Measurements from ENCODE around the gene EDRF1.

DNA sequence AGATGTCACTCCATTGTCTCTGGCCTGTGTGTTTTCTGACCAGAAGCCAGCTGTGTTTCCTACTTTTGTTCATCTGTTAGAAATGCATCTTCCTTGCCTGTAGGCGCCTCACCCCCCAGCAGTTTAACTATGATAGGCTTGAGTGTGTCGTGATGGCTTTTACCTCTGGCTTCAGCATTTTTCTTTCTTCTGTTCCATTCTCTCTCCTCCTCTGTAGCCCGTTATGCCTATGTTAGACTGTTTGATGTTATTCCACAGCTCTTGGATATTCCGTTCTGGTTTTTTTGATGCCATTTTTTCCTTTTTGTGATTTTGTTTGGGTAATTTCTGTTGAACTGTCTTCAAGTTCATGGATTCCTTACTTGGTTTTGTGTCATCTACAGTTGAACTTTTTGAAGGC, 38.2 kb downstream of the EDRF1 start:
- no peak for TF ChIP-seq SRF (IDR thresholded peaks at IDR 0.05; ENCODE audit: low read depth, low read length)
- TF ChIP-seq FOSL1 (CRISPR knock-in tag; IDR thresholded peaks at IDR 0.05; ENCODE audit: borderline replicate concordance) = no peak
- no peak for TF ChIP-seq POGZ (CRISPR knock-in tag; IDR thresholded peaks at IDR 0.05)
- TF ChIP-seq NR2C2 (CRISPR knock-in tag; IDR thresholded peaks at IDR 0.05; ENCODE audit: borderline replicate concordance) = no peak
- no peak for TF ChIP-seq STAT5B (CRISPR knock-in tag; IDR thresholded peaks at IDR 0.05)
- no peak for TF ChIP-seq ZNF354B (CRISPR knock-in tag; IDR thresholded peaks at IDR 0.05)
- TF ChIP-seq, protein P1, sequence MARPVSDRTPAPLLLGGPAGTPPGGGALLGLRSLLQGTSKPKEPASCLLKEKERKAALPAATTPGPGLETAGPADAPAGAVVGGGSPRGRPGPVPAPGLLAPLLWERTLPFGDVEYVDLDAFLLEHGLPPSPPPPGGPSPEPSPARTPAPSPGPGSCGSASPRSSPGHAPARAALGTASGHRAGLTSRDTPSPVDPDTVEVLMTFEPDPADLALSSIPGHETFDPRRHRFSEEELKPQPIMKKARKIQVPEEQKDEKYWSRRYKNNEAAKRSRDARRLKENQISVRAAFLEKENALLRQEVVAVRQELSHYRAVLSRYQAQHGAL (CRISPR knock-in tag; IDR thresholded peaks at IDR 0.05; ENCODE audit: not compliant biosample characterization) = no peak
- TF ChIP-seq, protein P2, sequence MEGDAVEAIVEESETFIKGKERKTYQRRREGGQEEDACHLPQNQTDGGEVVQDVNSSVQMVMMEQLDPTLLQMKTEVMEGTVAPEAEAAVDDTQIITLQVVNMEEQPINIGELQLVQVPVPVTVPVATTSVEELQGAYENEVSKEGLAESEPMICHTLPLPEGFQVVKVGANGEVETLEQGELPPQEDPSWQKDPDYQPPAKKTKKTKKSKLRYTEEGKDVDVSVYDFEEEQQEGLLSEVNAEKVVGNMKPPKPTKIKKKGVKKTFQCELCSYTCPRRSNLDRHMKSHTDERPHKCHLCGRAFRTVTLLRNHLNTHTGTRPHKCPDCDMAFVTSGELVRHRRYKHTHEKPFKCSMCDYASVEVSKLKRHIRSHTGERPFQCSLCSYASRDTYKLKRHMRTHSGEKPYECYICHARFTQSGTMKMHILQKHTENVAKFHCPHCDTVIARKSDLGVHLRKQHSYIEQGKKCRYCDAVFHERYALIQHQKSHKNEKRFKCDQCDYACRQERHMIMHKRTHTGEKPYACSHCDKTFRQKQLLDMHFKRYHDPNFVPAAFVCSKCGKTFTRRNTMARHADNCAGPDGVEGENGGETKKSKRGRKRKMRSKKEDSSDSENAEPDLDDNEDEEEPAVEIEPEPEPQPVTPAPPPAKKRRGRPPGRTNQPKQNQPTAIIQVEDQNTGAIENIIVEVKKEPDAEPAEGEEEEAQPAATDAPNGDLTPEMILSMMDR (CRISPR knock-in tag; IDR thresholded peaks at IDR 0.05) = no peak
- TF ChIP-seq CHD2 (IDR thresholded peaks at IDR 0.05; ENCODE audit: low read depth, low read length) = no peak
- TF ChIP-seq, protein P3, sequence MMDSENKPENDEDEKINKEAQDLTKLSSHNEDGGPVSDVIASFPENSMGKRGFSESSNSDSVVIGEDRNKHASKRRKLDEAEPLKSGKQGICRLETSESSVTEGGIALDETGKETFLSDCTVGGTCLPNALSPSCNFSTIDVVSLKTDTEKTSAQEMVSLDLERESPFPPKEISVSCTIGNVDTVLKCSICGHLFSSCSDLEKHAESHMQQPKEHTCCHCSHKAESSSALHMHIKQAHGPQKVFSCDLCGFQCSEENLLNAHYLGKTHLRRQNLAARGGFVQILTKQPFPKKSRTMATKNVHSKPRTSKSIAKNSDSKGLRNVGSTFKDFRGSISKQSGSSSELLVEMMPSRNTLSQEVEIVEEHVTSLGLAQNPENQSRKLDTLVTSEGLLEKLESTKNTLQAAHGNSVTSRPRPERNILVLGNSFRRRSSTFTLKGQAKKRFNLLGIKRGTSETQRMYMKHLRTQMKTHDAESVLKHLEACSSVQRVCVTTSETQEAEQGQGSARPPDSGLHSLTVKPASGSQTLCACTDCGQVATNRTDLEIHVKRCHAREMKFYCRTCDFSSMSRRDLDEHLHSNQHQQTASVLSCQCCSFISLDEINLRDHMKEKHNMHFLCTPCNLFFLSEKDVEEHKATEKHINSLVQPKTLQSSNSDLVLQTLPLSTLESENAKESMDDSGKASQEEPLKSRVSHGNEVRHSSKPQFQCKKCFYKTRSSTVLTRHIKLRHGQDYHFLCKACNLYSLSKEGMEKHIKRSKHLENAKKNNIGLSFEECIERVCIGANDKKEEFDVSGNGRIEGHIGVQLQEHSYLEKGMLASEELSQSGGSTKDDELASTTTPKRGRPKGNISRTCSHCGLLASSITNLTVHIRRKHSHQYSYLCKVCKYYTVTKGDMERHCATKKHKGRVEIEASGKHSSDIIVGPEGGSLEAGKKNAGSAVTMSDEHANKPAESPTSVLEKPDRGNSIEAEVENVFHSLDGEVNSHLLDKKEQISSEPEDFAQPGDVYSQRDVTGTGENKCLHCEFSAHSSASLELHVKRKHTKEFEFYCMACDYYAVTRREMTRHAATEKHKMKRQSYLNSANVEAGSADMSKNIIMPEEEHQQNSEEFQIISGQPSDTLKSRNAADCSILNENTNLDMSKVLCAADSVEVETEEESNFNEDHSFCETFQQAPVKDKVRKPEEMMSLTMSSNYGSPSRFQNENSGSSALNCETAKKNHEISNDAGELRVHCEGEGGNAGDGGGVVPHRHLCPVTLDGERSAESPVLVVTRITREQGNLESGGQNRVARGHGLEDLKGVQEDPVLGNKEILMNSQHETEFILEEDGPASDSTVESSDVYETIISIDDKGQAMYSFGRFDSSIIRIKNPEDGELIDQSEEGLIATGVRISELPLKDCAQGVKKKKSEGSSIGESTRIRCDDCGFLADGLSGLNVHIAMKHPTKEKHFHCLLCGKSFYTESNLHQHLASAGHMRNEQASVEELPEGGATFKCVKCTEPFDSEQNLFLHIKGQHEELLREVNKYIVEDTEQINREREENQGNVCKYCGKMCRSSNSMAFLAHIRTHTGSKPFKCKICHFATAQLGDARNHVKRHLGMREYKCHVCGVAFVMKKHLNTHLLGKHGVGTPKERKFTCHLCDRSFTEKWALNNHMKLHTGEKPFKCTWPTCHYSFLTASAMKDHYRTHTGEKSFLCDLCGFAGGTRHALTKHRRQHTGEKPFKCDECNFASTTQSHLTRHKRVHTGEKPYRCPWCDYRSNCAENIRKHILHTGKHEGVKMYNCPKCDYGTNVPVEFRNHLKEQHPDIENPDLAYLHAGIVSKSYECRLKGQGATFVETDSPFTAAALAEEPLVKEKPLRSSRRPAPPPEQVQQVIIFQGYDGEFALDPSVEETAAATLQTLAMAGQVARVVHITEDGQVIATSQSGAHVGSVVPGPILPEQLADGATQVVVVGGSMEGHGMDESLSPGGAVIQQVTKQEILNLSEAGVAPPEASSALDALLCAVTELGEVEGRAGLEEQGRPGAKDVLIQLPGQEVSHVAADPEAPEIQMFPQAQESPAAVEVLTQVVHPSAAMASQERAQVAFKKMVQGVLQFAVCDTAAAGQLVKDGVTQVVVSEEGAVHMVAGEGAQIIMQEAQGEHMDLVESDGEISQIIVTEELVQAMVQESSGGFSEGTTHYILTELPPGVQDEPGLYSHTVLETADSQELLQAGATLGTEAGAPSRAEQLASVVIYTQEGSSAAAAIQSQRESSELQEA (CRISPR knock-in tag; IDR thresholded peaks at IDR 0.05; ENCODE audit: not compliant biosample characterization) = no peak
- TF ChIP-seq TAF15 (IDR thresholded peaks at IDR 0.05; ENCODE audit: low read depth, low read length, poor library complexity, severe bottlenecking) = no peak
- no peak for TF ChIP-seq EZH2 (conservative IDR thresholded peaks at IDR 0.05; ENCODE audit: low read depth, low read length)
- no peak for TF ChIP-seq ZNF563 (CRISPR knock-in tag; IDR thresholded peaks at IDR 0.05)
- no peak for TF ChIP-seq POLR2A (IDR thresholded peaks at IDR 0.05; ENCODE audit: insufficient read depth in 1 of 2, low read depth in 2 of 2, low read length in 2 of 2)

Measured in HepG2 (cell line).